C4-2B (cell line): Measurements from ENCODE around the gene CASP10.

Experiments
- ZFX ChIP-seq: fragments of 450-650 bp; IDR thresholded peaks from 2 replicates; pipeline ENCODE4 v1.6.1; 2017
- TF ChIP-seq, protein P1 (sequence below): fragments of 450-650 bp; conservative IDR thresholded peaks from 2 replicates; pipeline ENCODE4 v1.5.1; 2017; ENCODE audit warnings: mild to moderate bottlenecking

DNA sequence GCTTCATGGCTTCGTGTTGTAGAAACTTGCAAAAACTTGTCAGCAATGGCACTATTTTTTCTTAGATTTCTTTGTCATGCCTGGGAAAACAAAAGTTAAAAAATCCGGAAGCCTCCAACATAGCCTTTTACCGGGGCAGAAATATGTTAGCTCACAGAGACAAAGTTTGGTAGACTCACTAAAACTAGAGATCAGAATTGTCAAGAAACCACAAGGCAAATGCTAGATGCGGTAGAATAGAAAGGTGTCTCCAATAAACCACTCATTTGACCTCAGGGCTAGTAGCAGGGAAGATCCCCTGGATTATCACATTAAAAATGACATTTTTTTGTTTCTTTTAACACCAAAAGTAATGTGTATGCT, 405 bp downstream of the CASP10 start:
- TF ChIP-seq, protein P1, sequence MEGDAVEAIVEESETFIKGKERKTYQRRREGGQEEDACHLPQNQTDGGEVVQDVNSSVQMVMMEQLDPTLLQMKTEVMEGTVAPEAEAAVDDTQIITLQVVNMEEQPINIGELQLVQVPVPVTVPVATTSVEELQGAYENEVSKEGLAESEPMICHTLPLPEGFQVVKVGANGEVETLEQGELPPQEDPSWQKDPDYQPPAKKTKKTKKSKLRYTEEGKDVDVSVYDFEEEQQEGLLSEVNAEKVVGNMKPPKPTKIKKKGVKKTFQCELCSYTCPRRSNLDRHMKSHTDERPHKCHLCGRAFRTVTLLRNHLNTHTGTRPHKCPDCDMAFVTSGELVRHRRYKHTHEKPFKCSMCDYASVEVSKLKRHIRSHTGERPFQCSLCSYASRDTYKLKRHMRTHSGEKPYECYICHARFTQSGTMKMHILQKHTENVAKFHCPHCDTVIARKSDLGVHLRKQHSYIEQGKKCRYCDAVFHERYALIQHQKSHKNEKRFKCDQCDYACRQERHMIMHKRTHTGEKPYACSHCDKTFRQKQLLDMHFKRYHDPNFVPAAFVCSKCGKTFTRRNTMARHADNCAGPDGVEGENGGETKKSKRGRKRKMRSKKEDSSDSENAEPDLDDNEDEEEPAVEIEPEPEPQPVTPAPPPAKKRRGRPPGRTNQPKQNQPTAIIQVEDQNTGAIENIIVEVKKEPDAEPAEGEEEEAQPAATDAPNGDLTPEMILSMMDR = no peak
- TF ChIP-seq ZFX = no peak
